ENCODE results near the gene PVALB. TPM values are rescaled to one million over a fixed set of nuclear protein-coding genes. Genes with fewer than 3 reads are reported as not detected.
"Not testable (repeated sequence)": the region's sequence is repeated elsewhere in the genome, so short reads cannot be mapped to it uniquely, and the experiment has no call there.

Gene PVALB
- total and polyA plus RNA-seq, 2 donors (not counting 1 experiment from before 2014, with no cell fraction given): not detected

DNA sequence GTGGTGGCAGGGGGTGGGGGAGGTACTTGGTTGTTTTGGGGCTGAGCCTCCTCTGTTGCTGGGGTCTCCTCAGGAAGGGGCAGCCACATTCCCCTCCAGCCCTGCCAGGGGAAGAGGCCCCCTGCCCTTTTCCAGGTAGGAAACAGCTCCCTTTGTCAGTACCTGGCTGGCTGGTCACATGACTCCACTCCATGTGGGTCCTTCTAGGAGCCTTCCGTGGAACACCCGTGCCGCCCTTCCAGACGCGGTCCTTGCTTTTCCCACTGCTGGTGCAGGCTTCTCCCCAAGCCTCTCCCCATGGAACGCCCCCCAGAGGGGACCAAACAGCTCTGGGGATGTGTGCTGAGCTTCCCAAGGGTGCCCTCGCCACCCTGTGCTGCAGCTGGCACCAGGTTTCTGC lies 60.8 kb downstream of the PVALB start:
- WGBS (ENCODE audit: insufficient coverage): 51% methylated on average over 7 of the region's 7 CpGs
- Histone ChIP-seq H3K9me3 (ENCODE audit: control extremely low read depth in 1 of 3, control insufficient read depth in 2 of 3, insufficient read depth in 1 of 3, low read length in 2 of 3) (peaks cover 0 to 2% (median 0%) of the 10 kb centered on the region in 3 donors), H3K36me3 (replicated peaks in 1 of 2; ENCODE audit: control extremely low read depth in 1 of 2, control insufficient read depth in 1 of 2, extremely low read depth in 1 of 2, insufficient read depth in 2 of 2, low read length in 1 of 2) (no peaks in the 10 kb centered on the region), H3K4me2 (replicated peaks; ENCODE audit: low read depth, low read length, poor library complexity, severe bottlenecking) (no peak overlapping the region), H3K27ac (ENCODE audit: low read length in 2 of 2) (no peak overlapping the region), H3K9ac (ENCODE audit: low read length) (no peak overlapping the region), H3K4me3 (ENCODE audit: control extremely low read depth in 1 of 5, extremely low read depth in 1 of 5, insufficient read depth in 1 of 5, low read depth in 2 of 5, low read length in 4 of 5) (no peak overlapping the region), H3K4me1 (ENCODE audit: control insufficient read depth in 2 of 2, insufficient read depth in 2 of 2, low read length in 2 of 2) (no peaks in the 10 kb centered on the region), H3K27me3 (replicated peaks in 1 of 4; ENCODE audit: control extremely low read depth in 1 of 4, control insufficient read depth in 3 of 4, insufficient read depth in 4 of 4, low read length in 3 of 4) (peaks cover 0 to 25% (median 4%) of the 10 kb centered on the region in 4 experiments), H4K20me1 (ENCODE audit: control insufficient read depth, insufficient read depth, low read length, poor library complexity, severe bottlenecking) (no peaks in the 10 kb centered on the region), H3K79me2 (ENCODE audit: control insufficient read depth, insufficient read depth, low read length) (no peaks in the 10 kb centered on the region), H2AFZ (ENCODE audit: insufficient read depth, low read depth, low read length, poor library complexity, severe bottlenecking) (no peak overlapping the region)
- H3K27me3 Mint-ChIP-seq: peaks cover 28% of the 10 kb centered on the region
- ATAC-seq (ENCODE audit: low read depth): no peak
- ChIA-PET POLR2A (interaction anchor here (1.2 kb wide), 2 partner anchors 19 to 20 kb away, joined by 3 to 4 read pairs; partner anchors contain the start of gene IFT27), CTCF (interaction anchor here (0.6 to 3.9 kb wide), 14 partner anchors 10 to 288 kb away, joined by 3 to 62 read pairs (median 6); no protein-coding TSS in a partner anchor)
- intact Hi-C loops (cut with micrococcal nuclease): no loop called here
- no peak overlapping the region for H3K27ac Mint-ChIP-seq
- H3K9me3 Mint-ChIP-seq (ENCODE audit: insufficient read depth): no peaks in the 10 kb centered on the region
- DNase-seq: no peak
- no peak overlapping the region for H3K4me3 Mint-ChIP-seq
- no peaks in the 10 kb centered on the region for H3K4me1 Mint-ChIP-seq
- TF ChIP-seq, protein P1, sequence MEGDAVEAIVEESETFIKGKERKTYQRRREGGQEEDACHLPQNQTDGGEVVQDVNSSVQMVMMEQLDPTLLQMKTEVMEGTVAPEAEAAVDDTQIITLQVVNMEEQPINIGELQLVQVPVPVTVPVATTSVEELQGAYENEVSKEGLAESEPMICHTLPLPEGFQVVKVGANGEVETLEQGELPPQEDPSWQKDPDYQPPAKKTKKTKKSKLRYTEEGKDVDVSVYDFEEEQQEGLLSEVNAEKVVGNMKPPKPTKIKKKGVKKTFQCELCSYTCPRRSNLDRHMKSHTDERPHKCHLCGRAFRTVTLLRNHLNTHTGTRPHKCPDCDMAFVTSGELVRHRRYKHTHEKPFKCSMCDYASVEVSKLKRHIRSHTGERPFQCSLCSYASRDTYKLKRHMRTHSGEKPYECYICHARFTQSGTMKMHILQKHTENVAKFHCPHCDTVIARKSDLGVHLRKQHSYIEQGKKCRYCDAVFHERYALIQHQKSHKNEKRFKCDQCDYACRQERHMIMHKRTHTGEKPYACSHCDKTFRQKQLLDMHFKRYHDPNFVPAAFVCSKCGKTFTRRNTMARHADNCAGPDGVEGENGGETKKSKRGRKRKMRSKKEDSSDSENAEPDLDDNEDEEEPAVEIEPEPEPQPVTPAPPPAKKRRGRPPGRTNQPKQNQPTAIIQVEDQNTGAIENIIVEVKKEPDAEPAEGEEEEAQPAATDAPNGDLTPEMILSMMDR (IDR thresholded peaks at IDR 0.05): no peak
- no peak for TF ChIP-seq EZH2 (IDR thresholded peaks at IDR 0.05; ENCODE audit: borderline replicate concordance, insufficient read depth, low read depth, low read length, poor library complexity, severe bottlenecking)

DNA sequence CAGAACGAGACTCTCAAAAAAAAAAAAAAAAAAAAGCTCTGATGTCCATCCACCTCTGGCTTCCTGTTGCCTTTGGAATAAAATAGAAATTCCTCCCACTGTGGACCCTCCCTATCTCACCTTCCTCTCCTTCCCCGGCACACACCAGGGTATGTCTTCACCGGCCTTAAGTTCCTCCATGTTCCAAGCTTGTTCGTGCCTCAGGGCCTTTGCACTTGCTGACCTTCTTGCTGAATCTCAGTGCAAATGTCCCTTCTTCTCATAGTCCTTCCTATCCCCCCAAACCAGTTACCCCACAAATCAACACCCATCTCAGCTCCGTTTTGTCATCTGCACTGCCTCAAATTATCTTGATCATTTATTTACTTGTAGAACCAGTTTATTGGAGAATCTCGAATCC lies 61.5 kb downstream of the PVALB start:
- 93% methylated on average over 5 of the region's 6 CpGs for WGBS (ENCODE audit: insufficient coverage)
- H3K4me1 Mint-ChIP-seq: no peaks in the 10 kb centered on the region
- Histone ChIP-seq H3K4me1 (ENCODE audit: control insufficient read depth in 2 of 2, insufficient read depth in 2 of 2, low read length in 2 of 2) (no peaks in the 10 kb centered on the region), H2AFZ (ENCODE audit: insufficient read depth, low read depth, low read length, poor library complexity, severe bottlenecking) (no peak overlapping the region), H3K79me2 (ENCODE audit: control insufficient read depth, insufficient read depth, low read length) (no peaks in the 10 kb centered on the region), H3K27ac (ENCODE audit: low read length in 2 of 2) (no peak overlapping the region), H3K36me3 (replicated peaks in 1 of 2; ENCODE audit: control extremely low read depth in 1 of 2, control insufficient read depth in 1 of 2, extremely low read depth in 1 of 2, insufficient read depth in 2 of 2, low read length in 1 of 2) (no peaks in the 10 kb centered on the region), H4K20me1 (ENCODE audit: control insufficient read depth, insufficient read depth, low read length, poor library complexity, severe bottlenecking) (no peaks in the 10 kb centered on the region), H3K4me3 (ENCODE audit: control extremely low read depth in 1 of 5, extremely low read depth in 1 of 5, insufficient read depth in 1 of 5, low read depth in 2 of 5, low read length in 4 of 5) (no peak overlapping the region), H3K27me3 (replicated peaks in 1 of 4; ENCODE audit: control extremely low read depth in 1 of 4, control insufficient read depth in 3 of 4, insufficient read depth in 4 of 4, low read length in 3 of 4) (peaks cover 0 to 25% (median 4%) of the 10 kb centered on the region in 4 experiments), H3K9me3 (ENCODE audit: control extremely low read depth in 1 of 3, control insufficient read depth in 2 of 3, insufficient read depth in 1 of 3, low read length in 2 of 3) (peaks cover 0 to 2% (median 0%) of the 10 kb centered on the region in 3 donors), H3K9ac (ENCODE audit: low read length) (no peak overlapping the region), H3K4me2 (replicated peaks; ENCODE audit: low read depth, low read length, poor library complexity, severe bottlenecking) (no peak overlapping the region)
- POLR2A ChIA-PET: interaction anchor here (1.2 kb wide), 1 partner anchor 19 kb away, joined by 3 read pairs; no protein-coding TSS in a partner anchor
- H3K27ac Mint-ChIP-seq: no peak overlapping the region
- ATAC-seq (ENCODE audit: low read depth) (no peak), DNase-seq (no peak)
- H3K4me3 Mint-ChIP-seq: no peak overlapping the region
- intact Hi-C loops (cut with micrococcal nuclease): no loop called here
- no peaks in the 10 kb centered on the region for H3K9me3 Mint-ChIP-seq (ENCODE audit: insufficient read depth)
- CTCF ChIA-PET: interaction anchor here (0.5 to 3.9 kb wide), 12 partner anchors 12 to 899 kb away, joined by 3 to 62 read pairs (median 3); no protein-coding TSS in a partner anchor
- H3K27me3 Mint-ChIP-seq: peaks cover 28% of the 10 kb centered on the region
- no peak for TF ChIP-seq EZH2 (IDR thresholded peaks at IDR 0.05; ENCODE audit: borderline replicate concordance, insufficient read depth, low read depth, low read length, poor library complexity, severe bottlenecking)
- TF ChIP-seq, protein P1 (IDR thresholded peaks at IDR 0.05): no peak

DNA sequence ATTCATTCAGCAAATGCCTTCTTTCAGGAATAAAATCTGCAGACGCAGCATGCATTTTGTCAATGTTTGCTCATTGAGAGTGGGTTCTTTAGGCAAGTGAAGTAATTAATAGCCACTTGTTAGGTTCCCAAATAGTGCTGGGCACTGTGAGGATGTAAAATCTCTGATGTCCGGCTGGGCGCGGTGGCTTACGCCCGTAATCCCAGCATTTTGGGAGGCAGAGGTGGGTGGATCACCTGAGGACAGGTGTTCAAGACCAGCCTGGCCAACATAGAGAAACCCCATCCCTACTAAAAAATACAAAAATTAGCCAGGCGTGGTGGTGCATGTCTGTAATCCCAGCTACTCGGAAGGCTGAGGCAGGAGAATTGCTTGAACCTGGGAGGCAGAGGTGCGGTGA lies 62.0 kb downstream of the PVALB start:
- peaks cover 0 to 25% (median 4%) of the 10 kb centered on the region in 4 experiments for H3K27me3 ChIP-seq (replicated peaks in 1 of 4; ENCODE audit: control extremely low read depth in 1 of 4, control insufficient read depth in 3 of 4, insufficient read depth in 4 of 4, low read length in 3 of 4)
- H3K9me3 Mint-ChIP-seq (ENCODE audit: insufficient read depth); H3K27ac ChIP-seq (ENCODE audit: low read length in 2 of 2); H3K27ac Mint-ChIP-seq; H3K4me3 Mint-ChIP-seq; H3K4me1 Mint-ChIP-seq; intact Hi-C loops (cut with micrococcal nuclease); H3K79me2 ChIP-seq (ENCODE audit: control insufficient read depth, insufficient read depth, low read length); H3K4me3 ChIP-seq (ENCODE audit: control extremely low read depth in 1 of 5, extremely low read depth in 1 of 5, insufficient read depth in 1 of 5, low read depth in 2 of 5, low read length in 4 of 5); H3K4me2 ChIP-seq (replicated peaks; ENCODE audit: low read depth, low read length, poor library complexity, severe bottlenecking); H3K4me1 ChIP-seq (ENCODE audit: control insufficient read depth in 2 of 2, insufficient read depth in 2 of 2, low read length in 2 of 2); H4K20me1 ChIP-seq (ENCODE audit: control insufficient read depth, insufficient read depth, low read length, poor library complexity, severe bottlenecking); H3K9me3 ChIP-seq (ENCODE audit: control extremely low read depth in 1 of 3, control insufficient read depth in 2 of 3, insufficient read depth in 1 of 3, low read length in 2 of 3); H2AFZ ChIP-seq (ENCODE audit: insufficient read depth, low read depth, low read length, poor library complexity, severe bottlenecking); POLR2A ChIA-PET; H3K9ac ChIP-seq (ENCODE audit: low read length); DNase-seq; H3K36me3 ChIP-seq (replicated peaks in 1 of 2; ENCODE audit: control extremely low read depth in 1 of 2, control insufficient read depth in 1 of 2, extremely low read depth in 1 of 2, insufficient read depth in 2 of 2, low read length in 1 of 2); ATAC-seq (ENCODE audit: low read depth): not testable (repeated sequence)
- 100% methylated on average over 3 of the region's 9 CpGs for WGBS (ENCODE audit: insufficient coverage)
- peaks cover 28% of the 10 kb centered on the region for H3K27me3 Mint-ChIP-seq
- CTCF ChIA-PET: interaction anchor here (0.6 to 3.9 kb wide), 6 partner anchors 19 to 231 kb away, joined by 3 to 62 read pairs (median 4); no protein-coding TSS in a partner anchor
